Stimulated activated naive CD8-positive, alpha-beta T cell treated with anti-CD3 and anti-CD28 coated beads, Interleukin-15, amount 100 ng/mL, for 72 hours (primary cell): Measurements from ENCODE around the gene RPS19.
"Not testable (repeated sequence)": the region's sequence is repeated elsewhere in the genome, so short reads cannot be mapped to it uniquely, and the experiment has no call there.

Experiments
- ATAC-seq: fragments of 150-1000 bp; cut with Tn5 transposase; 2 replicates; pipeline ENCODE4 v1.10.0; 2021; ENCODE audit warnings: mild to moderate bottlenecking, moderate library complexity
- DNase-seq, 2 donors: peaks; one replicate each; pipeline ENCODE4 v3.0.0; 2021 to 2022
- H3K27ac Mint-ChIP-seq, 2 donors: one replicate each; pipeline ENCODE4 v1.8.0; 2022; ENCODE audit warnings: mild to moderate bottlenecking in 2 of 2, mixed read lengths in 2 of 2, moderate library complexity in 2 of 2
- H3K27me3 Mint-ChIP-seq: one replicate; pipeline ENCODE4 v1.8.0; 2022; ENCODE audit warnings: mixed read lengths
- H3K4me1 Mint-ChIP-seq: one replicate; pipeline ENCODE4 v1.8.0; 2022; ENCODE audit warnings: mild to moderate bottlenecking, mixed read lengths
- H3K4me3 Mint-ChIP-seq, 2 donors: one replicate each; pipeline ENCODE4 v1.8.0; 2022; ENCODE audit warnings: mild to moderate bottlenecking in 2 of 2, mixed read lengths in 2 of 2, moderate library complexity in 1 of 2
- H3K9me3 Mint-ChIP-seq, 2 donors: one replicate each; pipeline ENCODE4 v1.8.0; 2022; ENCODE audit warnings: mixed read lengths in 2 of 2

Gene RPS19

GRCh38 chr19:41868989-41869300, 8.9 kb downstream of the RPS19 start:
- no peak for DNase-seq
- no peak for ATAC-seq
- peaks cover 97% of the 10 kb centered on the region for H3K4me1 Mint-ChIP-seq
- H3K27me3 Mint-ChIP-seq, result no peaks in the 10 kb centered on the region
- H3K9me3 Mint-ChIP-seq, result no peaks in the 10 kb centered on the region
- H3K27ac Mint-ChIP-seq, result peak overlapping the region; percentile 40 to 84
- H3K4me3 Mint-ChIP-seq, result peak overlapping the region in 1 of 2 donors; percentile 55

GRCh38 chr19:41869374-41869955, 9.4 kb downstream of the RPS19 start:
- no peaks in the 10 kb centered on the region for H3K9me3 Mint-ChIP-seq
- no peaks in the 10 kb centered on the region for H3K27me3 Mint-ChIP-seq
- peaks cover 94% of the 10 kb centered on the region for H3K4me1 Mint-ChIP-seq
- ATAC-seq, result no peak
- no peak for DNase-seq
- peak overlapping the region; percentile 25 to 35 for H3K4me3 Mint-ChIP-seq
- peak overlapping the region; percentile 81 to 84 for H3K27ac Mint-ChIP-seq

GRCh38 chr19:41870401-41870873, 10.4 kb downstream of the RPS19 start:
- DNase-seq, result no peak
- Mint-ChIP-seq H3K4me3 (peak overlapping the region; percentile 57 to 63), H3K4me1 (peaks cover 95% of the 10 kb centered on the region), H3K27me3 (no peaks in the 10 kb centered on the region), H3K9me3 (no peaks in the 10 kb centered on the region), H3K27ac (peak overlapping the region; percentile 83 to 84)
- no peak for ATAC-seq

GRCh38 chr19:41871573-41872383, 11.7 kb downstream of the RPS19 start:
- H3K9me3 Mint-ChIP-seq, result no peaks in the 10 kb centered on the region
- peak overlapping the region; percentile 93 to 97 for H3K27ac Mint-ChIP-seq
- DNase-seq (peak; percentile 78 to 86), ATAC-seq (peak; percentile 86)
- H3K4me1 Mint-ChIP-seq, result peaks cover 95% of the 10 kb centered on the region
- H3K27me3 Mint-ChIP-seq, result no peaks in the 10 kb centered on the region
- peak overlapping the region; percentile 63 to 64 for H3K4me3 Mint-ChIP-seq

- Mint-ChIP-seq H3K4me1 (peaks cover 95% of the 10 kb centered on the region), H3K27me3 (no peaks in the 10 kb centered on the region), H3K27ac (peak overlapping the region; percentile 79 to 87), H3K4me3 (peak overlapping the region in 1 of 2 donors; percentile 15), H3K9me3 (no peaks in the 10 kb centered on the region)
- ATAC-seq, result no peak
- DNase-seq, result no peak
Measured at GRCh38 chr19:41872384-41872774, 12.3 kb downstream of the RPS19 start.

GRCh38 chr19:41872775-41873647, 13.0 kb downstream of the RPS19 start:
- Mint-ChIP-seq H3K4me1 (peaks cover 95% of the 10 kb centered on the region), H3K9me3 (no peaks in the 10 kb centered on the region), H3K4me3 (no peak overlapping the region), H3K27ac (peak overlapping the region; percentile 25 to 76), H3K27me3 (no peaks in the 10 kb centered on the region)
- peak in 1 of 2 donors; percentile 66 for DNase-seq
- ATAC-seq, result no peak

GRCh38 chr19:41875973-41876372, 15.9 kb downstream of the RPS19 start:
- Mint-ChIP-seq H3K4me1 (peaks cover 93% of the 10 kb centered on the region), H3K27ac (peak overlapping the region in 1 of 2 donors; percentile 1), H3K4me3 (peak overlapping the region; percentile 42 to 82)
- not testable (repeated sequence) for H3K9me3 Mint-ChIP-seq, DNase-seq, ATAC-seq, H3K27me3 Mint-ChIP-seq

- H3K9me3 Mint-ChIP-seq, result no peaks in the 10 kb centered on the region
- peak within 1 kb of the TSS; percentile 94 to 97 for H3K27ac Mint-ChIP-seq
- DNase-seq (no peak), ATAC-seq (peak; percentile 43)
- H3K27me3 Mint-ChIP-seq, result no peaks in the 10 kb centered on the region
- peak within 1 kb of the TSS; percentile 82 to 89 for H3K4me3 Mint-ChIP-seq
- H3K4me1 Mint-ChIP-seq, result peaks cover 90% of the 10 kb centered on the region
Measured at GRCh38 chr19:41876847-41877832, 17.1 kb downstream of the RPS19 start, which contains the start of gene CD79A. CD79A (plus strand) TSS chr19:41877279; CDS start chr19:41877305, 26 bp downstream.

GRCh38 chr19:41877916-41878905, 18.2 kb downstream of the RPS19 start:
- Mint-ChIP-seq H3K27me3 (no peaks in the 10 kb centered on the region), H3K4me3 (peak overlapping the region; percentile 82 to 89), H3K9me3 (no peaks in the 10 kb centered on the region), H3K27ac (peak overlapping the region; percentile 94 to 97), H3K4me1 (peaks cover 86% of the 10 kb centered on the region)
- ATAC-seq, result peak; percentile 48
- DNase-seq, result no peak

GRCh38 chr19:41879080-41879479, 19.0 kb downstream of the RPS19 start:
- peaks cover 81% of the 10 kb centered on the region for H3K4me1 Mint-ChIP-seq
- peak overlapping the region; percentile 22 to 51 for H3K4me3 Mint-ChIP-seq
- no peak for DNase-seq
- H3K27me3 Mint-ChIP-seq, result no peaks in the 10 kb centered on the region
- no peaks in the 10 kb centered on the region for H3K9me3 Mint-ChIP-seq
- no peak for ATAC-seq
- peak overlapping the region in 1 of 2 donors; percentile 43 for H3K27ac Mint-ChIP-seq

- H3K4me1 Mint-ChIP-seq, result peaks cover 76% of the 10 kb centered on the region
- H3K9me3 Mint-ChIP-seq, result no peaks in the 10 kb centered on the region
- H3K4me3 Mint-ChIP-seq, result no peak overlapping the region
- no peaks in the 10 kb centered on the region for H3K27me3 Mint-ChIP-seq
- ATAC-seq, result no peak
- no peak for DNase-seq
- H3K27ac Mint-ChIP-seq, result no peak overlapping the region
Measured at GRCh38 chr19:41879670-41880328, 19.7 kb downstream of the RPS19 start.

GRCh38 chr19:41880329-41880708, 20.3 kb downstream of the RPS19 start:
- no peak overlapping the region for H3K27ac Mint-ChIP-seq
- peaks cover 76% of the 10 kb centered on the region for H3K4me1 Mint-ChIP-seq
- ATAC-seq (no peak), DNase-seq (no peak)
- H3K9me3 Mint-ChIP-seq, result no peaks in the 10 kb centered on the region
- H3K27me3 Mint-ChIP-seq, result no peaks in the 10 kb centered on the region
- no peak overlapping the region for H3K4me3 Mint-ChIP-seq
